ENCODE results near the gene ANKFY1. TPM values are rescaled to one million over a fixed set of nuclear protein-coding genes. Genes with fewer than 3 reads are reported as not detected.

Gene ANKFY1
- total RNA-seq, 1 experiment from 2014 or later, result 18.5 TPM

- DNase-seq (no peak), ATAC-seq (no peak)
- Histone ChIP-seq H3K27ac (ENCODE audit: low read length) (no peak overlapping the region), H2AFZ (ENCODE audit: low read length) (no peak overlapping the region), H3K9me2 (replicated peaks; ENCODE audit: low read length) (no peaks in the 10 kb centered on the region), H3K4me2 (ENCODE audit: low read length) (no peak overlapping the region), H3K4me1 (ENCODE audit: insufficient read depth, low read length) (no peaks in the 10 kb centered on the region), H3K27me3 (ENCODE audit: low read length) (no peaks in the 10 kb centered on the region), H3K36me3 (ENCODE audit: low read depth, low read length) (peaks cover 9% of the 10 kb centered on the region), H3K9me3 (ENCODE audit: low read length) (no peaks in the 10 kb centered on the region), H3K79me2 (ENCODE audit: low read length) (no peaks in the 10 kb centered on the region), H3K4me3 (ENCODE audit: low read length) (no peak overlapping the region), H4K20me1 (ENCODE audit: low read length) (no peaks in the 10 kb centered on the region), H3K9ac (ENCODE audit: low read length) (no peak overlapping the region), H3F3A (ENCODE audit: low read length, unreplicated experiment) (no peaks in the 10 kb centered on the region)
- intact Hi-C loops (cut with micrococcal nuclease), result no loop called here
- no TSS peak for BruUV-seq (replicated peaks)
- ChIA-PET CTCF (no interaction called here), POLR2A (ENCODE audit: unreplicated experiment) (interaction anchor here (0.7 kb wide), 1 partner anchor 208 kb away, joined by 3 read pairs; no protein-coding TSS in a partner anchor)
- TF ChIP-seq EZH2 (IDR thresholded peaks at IDR 0.05; ENCODE audit: low read length, unreplicated experiment), result no peak
- no peak for TF ChIP-seq CTCF (conservative IDR thresholded peaks at IDR 0.05; ENCODE audit: low read depth, low read length)
- no peak for TF ChIP-seq EZH2phosphoT487 (IDR thresholded peaks at IDR 0.05; ENCODE audit: borderline replicate concordance, low read length)
Observed at GRCh38 chr17:4185656-4186055, 78.1 kb downstream of the ANKFY1 start.

GRCh38 chr17:4184811-4185210, 79.0 kb downstream of the ANKFY1 start:
- peaks cover 9% of the 10 kb centered on the region for H3K36me3 ChIP-seq (ENCODE audit: low read depth, low read length)
- H3K9me2 ChIP-seq (replicated peaks; ENCODE audit: low read length), result no peaks in the 10 kb centered on the region
- no peaks in the 10 kb centered on the region for H3K27me3 ChIP-seq (ENCODE audit: low read length)
- H3K4me1 ChIP-seq (ENCODE audit: insufficient read depth, low read length), result no peaks in the 10 kb centered on the region
- H3K9ac ChIP-seq (ENCODE audit: low read length), result no peak overlapping the region
- H3F3A ChIP-seq (ENCODE audit: low read length, unreplicated experiment), result no peaks in the 10 kb centered on the region
- H2AFZ ChIP-seq (ENCODE audit: low read length), result no peak overlapping the region
- POLR2A ChIA-PET (ENCODE audit: unreplicated experiment), result no interaction called here
- DNase-seq (no peak), ATAC-seq (no peak)
- intact Hi-C loops (cut with micrococcal nuclease), result no loop called here
- H4K20me1 ChIP-seq (ENCODE audit: low read length), result no peaks in the 10 kb centered on the region
- no peak overlapping the region for H3K4me2 ChIP-seq (ENCODE audit: low read length)
- no peaks in the 10 kb centered on the region for H3K79me2 ChIP-seq (ENCODE audit: low read length)
- H3K27ac ChIP-seq (ENCODE audit: low read length), result no peak overlapping the region
- no peak overlapping the region for H3K4me3 ChIP-seq (ENCODE audit: low read length)
- H3K9me3 ChIP-seq (ENCODE audit: low read length), result no peaks in the 10 kb centered on the region
- TF ChIP-seq EZH2 (IDR thresholded peaks at IDR 0.05; ENCODE audit: low read length, unreplicated experiment) (no peak), EZH2phosphoT487 (IDR thresholded peaks at IDR 0.05; ENCODE audit: borderline replicate concordance, low read length) (no peak), CTCF (conservative IDR thresholded peaks at IDR 0.05; ENCODE audit: low read depth, low read length) (no peak)
- CTCF ChIA-PET, result no interaction called here
- BruUV-seq (replicated peaks), result no TSS peak

GRCh38 chr17:4182043-4182442, 81.7 kb downstream of the ANKFY1 start:
- Histone ChIP-seq H2AFZ (ENCODE audit: low read length) (no peak overlapping the region), H3K79me2 (ENCODE audit: low read length) (no peaks in the 10 kb centered on the region), H4K20me1 (ENCODE audit: low read length) (no peaks in the 10 kb centered on the region), H3K36me3 (ENCODE audit: low read depth, low read length) (peaks cover 24% of the 10 kb centered on the region), H3K4me1 (ENCODE audit: insufficient read depth, low read length) (no peaks in the 10 kb centered on the region), H3F3A (ENCODE audit: low read length, unreplicated experiment) (no peaks in the 10 kb centered on the region), H3K4me3 (ENCODE audit: low read length) (no peak overlapping the region), H3K27me3 (ENCODE audit: low read length) (no peaks in the 10 kb centered on the region), H3K9me2 (replicated peaks; ENCODE audit: low read length) (no peaks in the 10 kb centered on the region), H3K4me2 (ENCODE audit: low read length) (no peak overlapping the region), H3K9ac (ENCODE audit: low read length) (no peak overlapping the region), H3K9me3 (ENCODE audit: low read length) (no peaks in the 10 kb centered on the region), H3K27ac (ENCODE audit: low read length) (no peak overlapping the region)
- ATAC-seq, result no peak
- TF ChIP-seq EZH2phosphoT487 (IDR thresholded peaks at IDR 0.05; ENCODE audit: borderline replicate concordance, low read length), result no peak
- TF ChIP-seq EZH2 (IDR thresholded peaks at IDR 0.05; ENCODE audit: low read length, unreplicated experiment), result no peak
- no peak for TF ChIP-seq CTCF (conservative IDR thresholded peaks at IDR 0.05; ENCODE audit: low read depth, low read length)
- DNase-seq, result no peak
- intact Hi-C loops (cut with micrococcal nuclease), result no loop called here
- ChIA-PET POLR2A (ENCODE audit: unreplicated experiment) (no interaction called here), CTCF (no interaction called here)
- BruUV-seq (replicated peaks), result TSS peak; percentile 10

All from PC-3 (cell line).